GM18517 (cell line): ENCODE measurements around the gene ETNK2.

Experiments
- ATAC-seq: cut with Tn5 transposase; IDR thresholded peaks from one replicate; pipeline ENCODE4 v1.9.1; 2021; ENCODE audit warnings: mild to moderate bottlenecking, moderate library complexity; ENCODE audit not compliant: unreplicated experiment

The ETNK2 gene

DNA sequence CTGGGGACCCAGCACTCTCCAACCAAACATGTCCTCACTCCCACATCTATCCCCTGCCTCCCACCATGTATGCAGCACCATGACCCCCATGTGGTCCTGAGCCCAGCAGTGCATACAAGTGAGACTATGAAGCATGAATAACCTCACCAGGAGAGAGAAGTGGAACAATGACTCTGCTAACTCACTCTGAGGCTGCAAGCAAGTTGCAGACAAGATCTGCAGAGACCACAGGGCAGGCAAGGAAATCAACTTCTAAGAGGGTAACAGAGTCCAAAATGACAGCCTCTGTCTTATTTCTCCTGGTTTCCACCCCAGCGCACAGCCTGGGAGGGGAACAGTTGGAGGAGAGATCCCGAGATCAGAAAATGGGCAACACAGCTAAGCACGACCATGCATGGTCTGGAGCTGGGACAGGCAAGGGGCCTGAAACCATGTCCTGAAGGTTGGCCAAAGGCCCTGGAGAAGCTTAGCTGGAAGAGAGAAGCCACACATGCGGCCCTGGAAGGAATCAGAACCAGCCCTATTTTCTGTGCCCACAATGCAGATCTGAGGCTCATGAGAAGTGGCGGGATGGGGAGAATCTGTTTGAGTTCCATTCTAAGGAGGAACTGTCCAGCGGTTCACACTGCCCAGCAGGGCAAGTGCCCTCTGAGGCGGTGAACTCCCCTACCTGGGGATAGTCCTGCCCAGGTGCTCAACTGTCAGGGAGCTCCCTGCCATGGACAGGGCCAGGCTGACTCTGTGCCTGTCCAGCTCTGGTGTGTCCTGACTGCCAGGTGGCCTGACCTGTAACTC lies 26.8 kb upstream of the ETNK2 start:
- no peak for ATAC-seq

DNA sequence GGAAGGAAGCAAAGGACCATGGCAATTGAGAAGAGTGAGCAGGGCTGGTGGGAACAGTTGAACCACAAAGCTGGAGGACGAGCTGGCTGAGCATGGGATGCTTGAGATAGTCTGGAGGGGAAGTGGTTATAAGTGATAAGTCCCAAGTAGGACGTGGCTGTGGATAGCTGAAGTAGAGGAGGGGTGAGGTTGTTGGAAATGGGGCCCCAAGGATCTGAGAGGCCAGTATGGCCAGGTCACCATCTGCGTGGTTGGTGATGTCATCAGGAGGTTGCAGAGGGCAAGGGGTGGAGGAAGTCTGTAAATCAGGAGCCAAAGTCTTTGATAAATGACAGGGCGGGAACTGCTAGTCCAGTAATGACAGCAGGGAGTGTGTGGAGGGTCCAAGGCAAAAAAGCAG lies 25.3 kb upstream of the ETNK2 start:
- no peak for ATAC-seq

GRCh38 chr1:204176049-204176448 lies 24.2 kb upstream of the ETNK2 start:
- no peak for ATAC-seq

GRCh38 chr1:204174958-204175357 lies 23.1 kb upstream of the ETNK2 start:
- ATAC-seq = no peak

DNA sequence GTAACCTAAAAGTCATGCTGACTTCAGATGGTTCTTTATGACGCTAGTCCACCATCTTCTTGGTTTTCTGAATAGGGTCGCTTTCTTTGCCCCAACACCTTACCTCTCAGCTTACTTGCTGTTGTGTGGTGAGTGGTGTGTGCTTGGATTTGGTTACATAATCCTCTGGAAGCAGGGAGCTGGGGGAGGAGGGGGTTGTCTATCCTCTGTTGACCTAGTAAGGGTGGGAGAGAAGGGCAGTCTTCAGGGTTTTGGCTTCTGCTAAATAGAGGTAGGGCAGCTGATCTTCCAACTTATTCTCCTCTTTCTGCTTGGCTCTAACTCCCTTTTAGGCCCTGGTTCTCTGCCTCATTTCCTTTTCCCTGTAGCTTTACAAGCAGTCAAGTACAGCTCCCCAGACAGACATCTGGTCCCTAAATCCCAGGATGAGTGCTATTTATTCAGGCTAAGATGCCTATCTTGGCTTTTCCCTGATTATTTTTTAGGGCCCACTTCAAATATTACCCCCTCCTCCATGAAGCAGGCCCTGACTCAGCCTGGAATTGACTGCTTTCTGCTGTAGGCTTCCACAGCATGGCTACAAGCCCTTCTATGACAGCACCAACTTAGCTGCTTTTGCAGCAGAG lies 20.7 kb upstream of the ETNK2 start:
- no peak for ATAC-seq

GRCh38 chr1:204171751-204172178 lies 19.9 kb upstream of the ETNK2 start:
- ATAC-seq = no peak

- no peak for ATAC-seq
These were observed 18.8 kb upstream of the ETNK2 start for GRCh38 chr1:204170494-204171155.

GRCh38 chr1:204169858-204170257 lies 18.0 kb upstream of the ETNK2 start:
- ATAC-seq = no peak

GRCh38 chr1:204167730-204168129 lies 15.9 kb upstream of the ETNK2 start:
- no peak for ATAC-seq

DNA sequence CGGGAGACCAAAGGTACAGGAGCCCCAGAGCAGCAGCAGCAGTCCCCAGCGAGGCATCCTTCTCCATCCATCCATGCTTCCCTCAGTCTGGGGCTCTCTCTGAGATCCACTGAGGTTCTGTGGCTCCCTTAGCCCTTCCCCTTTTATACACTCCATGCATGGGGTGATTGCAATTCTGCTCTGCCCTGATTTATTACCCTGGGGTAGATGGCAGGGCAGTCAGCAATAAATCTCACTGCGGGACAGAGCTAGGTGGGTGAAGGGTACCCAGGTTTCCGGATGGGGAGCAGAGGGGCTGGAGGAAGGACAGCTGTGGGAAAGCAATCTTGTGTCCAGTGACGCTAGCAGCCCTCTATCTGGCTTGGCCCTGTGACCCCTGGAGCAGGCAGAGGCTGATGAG lies 14.4 kb upstream of the ETNK2 start, which contains the start of gene REN:
Gene REN, minus strand, starts transcription at position 119 of the 400 bp plus-strand sequence. Its CDS starts 44 bp downstream, at position 75.
- ATAC-seq = no peak

GRCh38 chr1:204162494-204163074 lies 10.7 kb upstream of the ETNK2 start:
- ATAC-seq = no peak

- ATAC-seq = no peak
These were observed 10.0 kb upstream of the ETNK2 start for GRCh38 chr1:204161609-204162493.

DNA sequence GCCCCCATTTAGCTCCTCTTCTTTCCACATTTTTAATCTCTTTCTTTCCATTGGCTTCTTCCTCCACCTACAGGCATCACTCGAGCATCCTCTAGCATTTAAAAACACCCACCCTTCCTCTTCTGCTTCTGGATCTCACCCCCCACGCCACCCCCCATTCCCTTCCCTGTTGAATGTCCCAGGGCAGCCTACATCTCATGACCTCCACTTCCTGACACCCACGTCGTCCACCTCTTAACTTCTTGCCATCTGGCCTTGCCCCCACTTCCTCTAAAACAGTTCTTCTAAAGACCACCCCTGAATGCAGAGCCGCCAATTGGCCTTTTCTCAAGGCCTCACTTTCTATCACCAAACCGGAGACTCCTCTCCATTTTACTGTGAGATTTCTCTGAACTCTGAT lies 6.1 kb upstream of the ETNK2 start:
- ATAC-seq = no peak

DNA sequence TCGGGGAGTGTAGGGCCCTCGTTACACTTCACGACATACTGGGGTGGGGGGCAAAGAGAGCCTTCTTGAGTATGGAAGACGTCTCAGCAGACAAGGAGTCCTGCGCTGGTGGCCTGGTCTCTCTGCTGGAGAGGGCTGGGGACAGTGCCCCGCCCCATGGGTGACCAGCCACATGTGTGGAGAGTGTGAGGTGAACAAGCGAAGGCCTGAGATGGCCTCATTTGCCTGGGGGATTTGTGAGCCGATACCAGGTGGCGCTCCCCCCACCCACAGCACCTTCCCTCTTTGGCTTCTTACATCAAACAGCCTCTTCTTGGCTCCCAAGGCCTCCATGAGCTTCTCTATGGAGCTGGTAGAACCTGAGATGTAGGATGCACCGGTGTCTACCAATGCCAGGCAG lies 4.0 kb upstream of the ETNK2 start:
- ATAC-seq = no peak

DNA sequence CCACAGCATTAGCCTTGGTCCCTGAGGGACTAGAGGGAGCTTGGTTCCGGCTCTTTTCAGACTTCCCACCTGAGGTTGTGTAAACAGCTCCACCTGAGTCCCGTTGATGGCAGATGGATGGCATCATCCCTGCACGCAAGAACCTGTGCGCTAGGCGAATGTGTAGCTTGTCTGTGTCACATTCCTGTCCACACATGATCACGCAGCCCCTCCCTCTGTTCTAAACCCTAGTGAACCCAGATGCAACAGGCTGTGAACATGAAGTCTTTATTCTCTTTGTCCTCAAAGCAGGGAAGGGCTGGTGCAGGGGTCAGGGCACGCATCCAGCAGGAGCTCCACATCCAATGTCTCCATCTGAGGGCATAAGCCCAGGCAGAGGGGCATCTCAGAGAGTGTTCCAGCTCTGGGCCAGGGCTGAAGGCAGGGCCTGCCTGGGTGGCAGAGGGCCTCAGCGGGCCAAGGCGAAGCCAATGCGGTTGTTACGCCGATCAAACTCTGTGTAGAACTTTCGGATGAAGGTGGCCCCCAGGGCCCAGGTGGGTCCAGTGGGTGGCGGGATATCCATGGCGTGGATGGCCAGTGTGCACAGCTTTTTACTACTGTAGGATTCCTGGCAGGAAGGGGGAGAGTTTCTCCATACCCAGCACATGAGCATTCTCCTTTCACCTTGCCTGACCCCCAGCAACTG lies 2.9 kb upstream of the ETNK2 start:
- ATAC-seq = no peak

DNA sequence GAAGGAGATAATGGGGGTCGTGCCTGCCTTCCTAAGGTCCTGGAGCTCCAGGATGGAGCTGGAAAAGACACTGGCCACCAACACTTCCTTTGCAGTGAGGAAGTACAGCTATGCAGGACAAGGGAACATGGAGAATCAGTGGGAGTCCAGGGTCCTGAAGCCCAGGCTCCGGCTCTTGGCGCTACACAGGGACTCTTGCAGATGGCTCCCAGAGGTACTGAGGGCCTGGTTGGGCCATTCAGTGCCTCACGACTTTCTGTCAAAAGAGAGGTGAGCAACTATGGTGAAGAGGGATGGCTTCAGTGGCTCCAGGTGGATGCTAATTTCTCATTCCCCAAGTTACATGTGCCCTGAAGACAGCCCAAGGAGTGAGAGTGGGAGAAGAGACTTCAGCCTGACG lies 1.8 kb upstream of the ETNK2 start:
- ATAC-seq = no peak

- no peak for ATAC-seq
These were observed 633 bp upstream of the ETNK2 start for GRCh38 chr1:204152310-204153044.

GRCh38 chr1:204150702-204151551 lies 917 bp downstream of the ETNK2 start:
- ATAC-seq = no peak
